HCT116 (cell line): ENCODE measurements around the gene ARFRP1.

Source experiments
- EGR1 ChIP-seq: IDR thresholded peaks from 2 replicates; pipeline ENCODE4 v1.6.1; 2012; ENCODE audit warnings: low read depth
- TCF7L2 ChIP-seq: IDR thresholded peaks from 2 replicates; pipeline ENCODE4 v1.7.0; 2011; ENCODE audit warnings: borderline replicate concordance, inconsistent platforms; ENCODE audit not compliant: insufficient read depth, insufficient read length; ENCODE audit errors: extremely low read depth
- TF ChIP-seq, protein P1 (sequence below), 3 experiments: fragments of 200-600 bp in 1 of 3; sonication (generic) in 1 of 3; IDR thresholded peaks in 2 of 3; conservative IDR thresholded peaks in 1 of 3; 2 replicates each; pipeline ENCODE4 v1.5.1; 2012 to 2017; ENCODE audit warnings: low read depth in 2 of 3, low read length in 2 of 3, antibody characterized with exemption in 1 of 3, borderline replicate concordance in 1 of 3, control low read depth in 1 of 3, mild to moderate bottlenecking in 1 of 3, mixed read lengths in 1 of 3, mixed run types in 1 of 3, moderate library complexity in 1 of 3; ENCODE audit not compliant: insufficient read depth in 1 of 3

- TF ChIP-seq, protein P1, sequence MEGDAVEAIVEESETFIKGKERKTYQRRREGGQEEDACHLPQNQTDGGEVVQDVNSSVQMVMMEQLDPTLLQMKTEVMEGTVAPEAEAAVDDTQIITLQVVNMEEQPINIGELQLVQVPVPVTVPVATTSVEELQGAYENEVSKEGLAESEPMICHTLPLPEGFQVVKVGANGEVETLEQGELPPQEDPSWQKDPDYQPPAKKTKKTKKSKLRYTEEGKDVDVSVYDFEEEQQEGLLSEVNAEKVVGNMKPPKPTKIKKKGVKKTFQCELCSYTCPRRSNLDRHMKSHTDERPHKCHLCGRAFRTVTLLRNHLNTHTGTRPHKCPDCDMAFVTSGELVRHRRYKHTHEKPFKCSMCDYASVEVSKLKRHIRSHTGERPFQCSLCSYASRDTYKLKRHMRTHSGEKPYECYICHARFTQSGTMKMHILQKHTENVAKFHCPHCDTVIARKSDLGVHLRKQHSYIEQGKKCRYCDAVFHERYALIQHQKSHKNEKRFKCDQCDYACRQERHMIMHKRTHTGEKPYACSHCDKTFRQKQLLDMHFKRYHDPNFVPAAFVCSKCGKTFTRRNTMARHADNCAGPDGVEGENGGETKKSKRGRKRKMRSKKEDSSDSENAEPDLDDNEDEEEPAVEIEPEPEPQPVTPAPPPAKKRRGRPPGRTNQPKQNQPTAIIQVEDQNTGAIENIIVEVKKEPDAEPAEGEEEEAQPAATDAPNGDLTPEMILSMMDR (IDR thresholded peaks at IDR 0.05 in 2 of 3, conservative IDR thresholded peaks at IDR 0.05 in 1 of 3; ENCODE audit: borderline replicate concordance in 1 of 3, insufficient read depth in 1 of 3, low read depth in 2 of 3, low read length in 2 of 3), result no peak
- TF ChIP-seq TCF7L2, result no peak
- TF ChIP-seq EGR1, result no peak
Measured at GRCh38 chr20:63686094-63686491, 21.7 kb downstream of the ARFRP1 start.
